ENCODE measurements around the gene MDC1. TPM values are rescaled to one million over a fixed set of nuclear protein-coding genes. Genes with fewer than 3 reads are reported as not detected.
"Not testable (repeated sequence)": the region's sequence is repeated elsewhere in the genome, so short reads cannot be mapped to it uniquely, and the experiment has no call there.

Gene MDC1
- total RNA-seq, 4 donors from 2014 or later: 3.6 to 8.9 (median 6.2) TPM

- peaks cover 15 to 18% of the 10 kb centered on the region in 2 donors for H3K4me1 ChIP-seq
- DNase-seq (peak; percentile 91 to 96), ATAC-seq (peak; percentile 90 to 94)
- peaks cover 0 to 46% of the 10 kb centered on the region in 2 donors for H3K36me3 ChIP-seq
- H3K27me3 ChIP-seq: no peaks in the 10 kb centered on the region
- peak within 1 kb of the TSS; percentile 78 to 95 (median 91) for H3K4me3 ChIP-seq
- peak within 1 kb of the TSS; percentile 78 to 88 (median 82) for H3K27ac ChIP-seq
- in situ Hi-C loops (cut with MboI; ENCODE audit: low sequenced_read_pairs in 4 of 4): loop anchor here in 1 of 4 donors (25.0 kb wide), 1 partner anchor 415 kb away; no protein-coding TSS in a partner anchor
- intact Hi-C loops (cut with DNase I; ENCODE audit: low total_unique reads): loop anchor here (1.0 to 5.0 kb wide), 6 partner anchors 18 to 240 kb away; partner anchors contain the start of genes C6orf136, HLA-E, MRPS18B and NRM
- TF ChIP-seq POLR2A (IDR thresholded peaks at IDR 0.05) (peak in 1 of 2 donors; percentile 30), CTCF (IDR thresholded peaks at IDR 0.05 in 4 of 5, conservative IDR thresholded peaks at IDR 0.05 in 1 of 5) (peak; percentile 65 to 89 (median 86))
- no peaks in the 10 kb centered on the region for H3K9me3 ChIP-seq
These were observed 44.4 kb downstream of the MDC1 start, which contains the start of gene DHX16 for GRCh38 chr6:30672445-30673253. Gene DHX16 (minus strand): TSS chr6:30673006. CDS start chr6:30672841, 165 bp downstream.

- H3K9me3 ChIP-seq: no peaks in the 10 kb centered on the region
- peak overlapping the region in 1 of 4 donors; percentile 93 for H3K4me3 ChIP-seq
- in situ Hi-C loops (cut with MboI; ENCODE audit: low sequenced_read_pairs in 4 of 4) (loop anchor here in 1 of 4 donors (25.0 kb wide), 1 partner anchor 416 kb away; no protein-coding TSS in a partner anchor), intact Hi-C loops (cut with DNase I; ENCODE audit: low total_unique reads) (loop anchor here (5.0 kb wide), 4 partner anchors 54 to 241 kb away; partner anchors contain the start of genes HLA-E, MRPS18B, PPP1R10 and VARS2)
- DNase-seq (no peak), ATAC-seq (no peak)
- H3K36me3 ChIP-seq: peaks cover 0 to 47% of the 10 kb centered on the region in 2 donors
- TF ChIP-seq POLR2A (IDR thresholded peaks at IDR 0.05) (no peak), CTCF (IDR thresholded peaks at IDR 0.05 in 4 of 5, conservative IDR thresholded peaks at IDR 0.05 in 1 of 5) (no peak)
- H3K27me3 ChIP-seq: no peaks in the 10 kb centered on the region
- H3K27ac ChIP-seq: no peak overlapping the region
- peaks cover 15 to 18% of the 10 kb centered on the region in 2 donors for H3K4me1 ChIP-seq
These were observed 46.1 kb downstream of the MDC1 start for GRCh38 chr6:30670760-30671527.

GRCh38 chr6:30666300-30666699 lies 50.8 kb downstream of the MDC1 start:
- H3K27me3 ChIP-seq; H3K4me1 ChIP-seq; intact Hi-C loops (cut with DNase I; ENCODE audit: low total_unique reads); H3K4me3 ChIP-seq; DNase-seq; H3K9me3 ChIP-seq; ATAC-seq; H3K27ac ChIP-seq: not testable (repeated sequence)
- H3K36me3 ChIP-seq: peaks cover 0 to 93% of the 10 kb centered on the region in 2 donors
- in situ Hi-C loops (cut with MboI; ENCODE audit: low sequenced_read_pairs in 4 of 4): loop anchor here in 1 of 4 donors (25.0 kb wide), 1 partner anchor 421 kb away; no protein-coding TSS in a partner anchor

- Histone ChIP-seq H3K36me3 (peaks cover 0 to 98% of the 10 kb centered on the region in 2 donors), H3K27ac (no peak overlapping the region), H3K4me3 (no peak overlapping the region), H3K27me3 (no peaks in the 10 kb centered on the region), H3K4me1 (no peaks in the 10 kb centered on the region), H3K9me3 (no peaks in the 10 kb centered on the region)
- intact Hi-C loops (cut with DNase I; ENCODE audit: low total_unique reads): no loop called here
- TF ChIP-seq CTCF (IDR thresholded peaks at IDR 0.05 in 4 of 5, conservative IDR thresholded peaks at IDR 0.05 in 1 of 5) (no peak), POLR2A (IDR thresholded peaks at IDR 0.05) (no peak)
- DNase-seq: no peak
- no peak for ATAC-seq
- in situ Hi-C loops (cut with MboI; ENCODE audit: low sequenced_read_pairs in 4 of 4): loop anchor here in 1 of 4 donors (25.0 kb wide), 1 partner anchor 422 kb away; no protein-coding TSS in a partner anchor
These were observed 51.9 kb downstream of the MDC1 start for GRCh38 chr6:30664994-30665767.

GRCh38 chr6:30657922-30658321 lies 59.2 kb downstream of the MDC1 start:
- H3K4me3 ChIP-seq; ATAC-seq; H3K27ac ChIP-seq; intact Hi-C loops (cut with DNase I; ENCODE audit: low total_unique reads); H3K9me3 ChIP-seq; H3K4me1 ChIP-seq; DNase-seq; H3K27me3 ChIP-seq: not testable (repeated sequence)
- H3K36me3 ChIP-seq: peaks cover 2 to 99% of the 10 kb centered on the region in 2 donors
- in situ Hi-C loops (cut with MboI; ENCODE audit: low sequenced_read_pairs in 4 of 4): loop anchor here in 1 of 4 donors (25.0 kb wide), 1 partner anchor 429 kb away; no protein-coding TSS in a partner anchor

All from gastrocnemius medialis (tissue), 4 donors.